HepG2 (cell line): Measurements from ENCODE around the gene LINGO3. TPM values are rescaled to one million over a fixed set of nuclear protein-coding genes. Genes with fewer than 3 reads are reported as not detected.
A peak's percentile ranks its signal among the peaks of the same experiment; 100 is the strongest.

Source experiments
- BCLAF1 ChIP-seq: fragments of 450-650 bp; IDR thresholded peaks from 2 replicates; pipeline ENCODE4 v1.6.1; 2017; ENCODE audit warnings: mild to moderate bottlenecking
- DBP ChIP-seq: sonication (generic); formaldehyde crosslinking; IDR thresholded peaks from 2 replicates; pipeline ENCODE4 v1.4.0; 2020; ENCODE audit warnings: missing genetic modification reagents; ENCODE audit errors: not compliant biosample characterization
- ELF3 ChIP-seq: IDR thresholded peaks from 2 replicates; pipeline ENCODE4 v1.6.1; 2016; ENCODE audit warnings: missing genetic modification reagents, missing compliant biosample characterization
- GLI4 ChIP-seq: sonication (generic); formaldehyde crosslinking; IDR thresholded peaks from 2 replicates; pipeline ENCODE4 v1.5.1; 2020; ENCODE audit warnings: missing genetic modification reagents, mild to moderate bottlenecking, moderate library complexity, borderline replicate concordance
- NR0B2 ChIP-seq: sonication (generic); formaldehyde crosslinking; IDR thresholded peaks from 2 replicates; pipeline ENCODE4 v1.4.0; 2020; ENCODE audit warnings: mild to moderate bottlenecking, missing genetic modification reagents
- NR2F6 ChIP-seq, 2 experiments: IDR thresholded peaks; 2 replicates each; pipeline ENCODE4 v1.6.1; 2016; ENCODE audit warnings: antibody characterized with exemption in 1 of 2, mild to moderate bottlenecking in 1 of 2
- PCBP2 ChIP-seq: fragments of 200-400 bp; formaldehyde crosslinking; optimal IDR thresholded peaks from 2 replicates; pipeline ENCODE3; 2018; ENCODE audit warnings: low read length, low read depth; ENCODE audit not compliant: poor library complexity, severe bottlenecking
- PHF5A ChIP-seq: IDR thresholded peaks from one replicate; pipeline ENCODE4 v1.6.1; 2018; ENCODE audit warnings: low read depth, missing genetic modification reagents; ENCODE audit not compliant: unreplicated experiment
- PHF8 ChIP-seq: sonication (generic); formaldehyde crosslinking; IDR thresholded peaks from 2 replicates; pipeline ENCODE4 v1.5.0; 2020; ENCODE audit warnings: missing genetic modification reagents
- RARG ChIP-seq: sonication (generic); formaldehyde crosslinking; IDR thresholded peaks from 2 replicates; pipeline ENCODE4 v1.4.0; 2020; ENCODE audit warnings: low read depth, mild to moderate bottlenecking, missing genetic modification reagents
- ZFAT ChIP-seq: sonication (generic); formaldehyde crosslinking; conservative IDR thresholded peaks from 2 replicates; pipeline ENCODE4 v1.8.1; 2023; ENCODE audit warnings: missing genetic modification reagents, inconsistent platforms
- ZNF143 ChIP-seq: sonication (generic); formaldehyde crosslinking; IDR thresholded peaks from 2 replicates; pipeline ENCODE4 v1.4.0; 2020; ENCODE audit warnings: missing genetic modification reagents
- ZNF512 ChIP-seq: sonication (generic); formaldehyde crosslinking; IDR thresholded peaks from 2 replicates; pipeline ENCODE4 v1.4.0; 2020; ENCODE audit warnings: mild to moderate bottlenecking, missing genetic modification reagents
- ZNF558 ChIP-seq: sonication (generic); formaldehyde crosslinking; IDR thresholded peaks from 2 replicates; pipeline ENCODE4 v1.9.0; 2022; ENCODE audit warnings: mild to moderate bottlenecking, missing genetic modification reagents, borderline replicate concordance
- ZNF770 ChIP-seq: sonication (generic); formaldehyde crosslinking; IDR thresholded peaks from 2 replicates; pipeline ENCODE4 v1.5.0; 2020; ENCODE audit warnings: mild to moderate bottlenecking, missing genetic modification reagents
- polyA plus RNA-seq, 8 experiments: library from polyadenylated mRNA; depleted of rRNA in 3 of 8; stranded (reverse) in 7 of 8; unstranded in 1 of 8; fragments of >200 nt; fragmentation: Illumina TruSeq in 4 of 8; extraction: Trizol in 4 of 8; gene quantifications; 2 replicates each; pipeline versions ENCODE4 v1.2.1 to v1.2.3, GENCODE V29; 2011 to 2016; ENCODE audit warnings: low read depth in 4 of 8, missing spikeins in 1 of 8, mixed read lengths in 1 of 8; ENCODE audit not compliant: insufficient read depth in 1 of 8
- total RNA-seq, 5 experiments: library from RNA; depleted of rRNA; stranded (reverse); fragments of >200 nt; fragmentation: Illumina TruSeq; extraction: Trizol; gene quantifications; 2 replicates each; pipeline ENCODE4 v1.2.3, GENCODE V29; 2016; ENCODE audit warnings: low read depth in 1 of 5
- TF ChIP-seq, protein P1 (sequence below): sonication (generic); formaldehyde crosslinking; IDR thresholded peaks from 2 replicates; pipeline ENCODE4 v1.4.0; 2020; ENCODE audit warnings: missing genetic modification reagents, borderline replicate concordance

The LINGO3 gene
- total and polyA plus RNA-seq, 2 of the 13 experiments (the other 11 are each of a cell fraction or from before 2014, with no cell fraction given) = not detected

- no peak for TF ChIP-seq ZNF512
- TF ChIP-seq RARG (CRISPR knock-in tag) = no peak
- TF ChIP-seq, protein P1, sequence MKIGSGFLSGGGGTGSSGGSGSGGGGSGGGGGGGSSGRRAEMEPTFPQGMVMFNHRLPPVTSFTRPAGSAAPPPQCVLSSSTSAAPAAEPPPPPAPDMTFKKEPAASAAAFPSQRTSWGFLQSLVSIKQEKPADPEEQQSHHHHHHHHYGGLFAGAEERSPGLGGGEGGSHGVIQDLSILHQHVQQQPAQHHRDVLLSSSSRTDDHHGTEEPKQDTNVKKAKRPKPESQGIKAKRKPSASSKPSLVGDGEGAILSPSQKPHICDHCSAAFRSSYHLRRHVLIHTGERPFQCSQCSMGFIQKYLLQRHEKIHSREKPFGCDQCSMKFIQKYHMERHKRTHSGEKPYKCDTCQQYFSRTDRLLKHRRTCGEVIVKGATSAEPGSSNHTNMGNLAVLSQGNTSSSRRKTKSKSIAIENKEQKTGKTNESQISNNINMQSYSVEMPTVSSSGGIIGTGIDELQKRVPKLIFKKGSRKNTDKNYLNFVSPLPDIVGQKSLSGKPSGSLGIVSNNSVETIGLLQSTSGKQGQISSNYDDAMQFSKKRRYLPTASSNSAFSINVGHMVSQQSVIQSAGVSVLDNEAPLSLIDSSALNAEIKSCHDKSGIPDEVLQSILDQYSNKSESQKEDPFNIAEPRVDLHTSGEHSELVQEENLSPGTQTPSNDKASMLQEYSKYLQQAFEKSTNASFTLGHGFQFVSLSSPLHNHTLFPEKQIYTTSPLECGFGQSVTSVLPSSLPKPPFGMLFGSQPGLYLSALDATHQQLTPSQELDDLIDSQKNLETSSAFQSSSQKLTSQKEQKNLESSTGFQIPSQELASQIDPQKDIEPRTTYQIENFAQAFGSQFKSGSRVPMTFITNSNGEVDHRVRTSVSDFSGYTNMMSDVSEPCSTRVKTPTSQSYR (CRISPR knock-in tag) = 0 out of 2 replicates have a peak, but pooled peaks have one; percentile 6
- no peak for TF ChIP-seq NR2F6 (IDR thresholded peaks at IDR 0.05)
- TF ChIP-seq NR2F6 (CRISPR knock-in tag; IDR thresholded peaks at IDR 0.05) = peak; percentile 36; the same call in 1 of the 2 replicates
- TF ChIP-seq PCBP2 = no peak
- TF ChIP-seq ELF3 (CRISPR knock-in tag) = peak; percentile 94
- TF ChIP-seq PHF8 (CRISPR knock-in tag) = peak; percentile 52
- TF ChIP-seq ZNF558 (CRISPR knock-in tag) = no peak; the same call in 1 of the 2 replicates
- no peak for TF ChIP-seq DBP (CRISPR knock-in tag)
- peak; percentile 47 for TF ChIP-seq PHF5A
- peak; percentile 45; the same call in 1 of the 2 replicates for TF ChIP-seq ZNF770 (CRISPR knock-in tag)
- TF ChIP-seq GLI4 (CRISPR knock-in tag) = no peak
- TF ChIP-seq ZFAT (CRISPR knock-in tag) = no peak
- TF ChIP-seq ZNF143 (CRISPR knock-in tag) = no peak
- peak; percentile 87; the same call in 1 of the 2 replicates for TF ChIP-seq NR0B2 (CRISPR knock-in tag)
- TF ChIP-seq BCLAF1 = no peak
Observed at GRCh38 chr19:2273356-2274184, 34.4 kb downstream of the LINGO3 start (continued).
